ENCODE measurements around the gene CRYBG1. TPM values are rescaled to one million over a fixed set of nuclear protein-coding genes. Genes with fewer than 3 reads are reported as not detected.

Gene CRYBG1
- total and polyA plus RNA-seq, 2 of the 4 experiments (the other 2 are of a cell fraction) = 0.38 to 1.1 TPM

- H3K4me2 ChIP-seq (ENCODE audit: low read depth, low read length) = no peak overlapping the region
- no peak overlapping the region for H4K91ac ChIP-seq (ENCODE audit: insufficient read depth, low read depth, low read length)
- no peak overlapping the region for H3K23ac ChIP-seq (ENCODE audit: low read depth, low read length)
- dilution Hi-C loops (cut with HindIII; ENCODE audit: low sequenced_read_pairs, unreplicated experiment) = no loop called here
- no peak overlapping the region for H4K8ac ChIP-seq (ENCODE audit: low read depth in 2 of 2, low read length in 2 of 2)
- ChIA-PET CTCF (no interaction called here), POLR2A (ENCODE audit: unreplicated experiment) (no interaction called here)
- BruUV-seq (replicated peaks) = no TSS peak
- H4K20me1 ChIP-seq (ENCODE audit: insufficient read depth, low read length) = no peaks in the 10 kb centered on the region
- DNase-seq = no peak
- H2BK120ac ChIP-seq (ENCODE audit: low read depth, low read length) = no peak overlapping the region
- H3K9me3 ChIP-seq (ENCODE audit: control insufficient read depth, insufficient read depth, low read length) = no peaks in the 10 kb centered on the region
- no peak overlapping the region for H2BK15ac ChIP-seq (ENCODE audit: low read depth, low read length)
- TF ChIP-seq, protein P1, sequence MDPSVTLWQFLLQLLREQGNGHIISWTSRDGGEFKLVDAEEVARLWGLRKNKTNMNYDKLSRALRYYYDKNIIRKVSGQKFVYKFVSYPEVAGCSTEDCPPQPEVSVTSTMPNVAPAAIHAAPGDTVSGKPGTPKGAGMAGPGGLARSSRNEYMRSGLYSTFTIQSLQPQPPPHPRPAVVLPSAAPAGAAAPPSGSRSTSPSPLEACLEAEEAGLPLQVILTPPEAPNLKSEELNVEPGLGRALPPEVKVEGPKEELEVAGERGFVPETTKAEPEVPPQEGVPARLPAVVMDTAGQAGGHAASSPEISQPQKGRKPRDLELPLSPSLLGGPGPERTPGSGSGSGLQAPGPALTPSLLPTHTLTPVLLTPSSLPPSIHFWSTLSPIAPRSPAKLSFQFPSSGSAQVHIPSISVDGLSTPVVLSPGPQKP (IDR thresholded peaks at IDR 0.05; ENCODE audit: borderline replicate concordance, low read depth, low read length) = no peak
- TF ChIP-seq BHLHE40 (IDR thresholded peaks at IDR 0.05; ENCODE audit: low read depth, low read length) (no peak), CEBPB (IDR thresholded peaks at IDR 0.05; ENCODE audit: low read depth, low read length) (no peak), MXI1 (IDR thresholded peaks at IDR 0.05; ENCODE audit: borderline replicate concordance, low read depth, low read length) (no peak), FOS (IDR thresholded peaks at IDR 0.05; ENCODE audit: low read depth, low read length) (no peak), MAFK (IDR thresholded peaks at IDR 0.05; ENCODE audit: low read depth, low read length) (no peak), RAD21 (IDR thresholded peaks at IDR 0.05; ENCODE audit: low read length) (no peak), RFX5 (IDR thresholded peaks at IDR 0.05; ENCODE audit: low read depth, low read length) (no peak), NFE2L2 (IDR thresholded peaks at IDR 0.05; ENCODE audit: low read depth, low read length) (no peak)
- TF ChIP-seq, protein P2, sequence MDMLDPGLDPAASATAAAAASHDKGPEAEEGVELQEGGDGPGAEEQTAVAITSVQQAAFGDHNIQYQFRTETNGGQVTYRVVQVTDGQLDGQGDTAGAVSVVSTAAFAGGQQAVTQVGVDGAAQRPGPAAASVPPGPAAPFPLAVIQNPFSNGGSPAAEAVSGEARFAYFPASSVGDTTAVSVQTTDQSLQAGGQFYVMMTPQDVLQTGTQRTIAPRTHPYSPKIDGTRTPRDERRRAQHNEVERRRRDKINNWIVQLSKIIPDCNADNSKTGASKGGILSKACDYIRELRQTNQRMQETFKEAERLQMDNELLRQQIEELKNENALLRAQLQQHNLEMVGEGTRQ (IDR thresholded peaks at IDR 0.05; ENCODE audit: low read depth, low read length) = no peak
- peaks cover 16% of the 10 kb centered on the region for H3K27me3 ChIP-seq (ENCODE audit: control insufficient read depth, insufficient read depth, low read length)
- no peak overlapping the region for H3K18ac ChIP-seq (ENCODE audit: low read depth, low read length)
- no peaks in the 10 kb centered on the region for H3K79me1 ChIP-seq (ENCODE audit: low read depth in 1 of 2, low read length in 2 of 2)
- H2BK5ac ChIP-seq (ENCODE audit: low read depth, low read length, poor library complexity, severe bottlenecking) = no peak overlapping the region
- no peak overlapping the region for H3K56ac ChIP-seq (ENCODE audit: extremely low read depth, insufficient read depth, low read length)
- no peak overlapping the region for H3K27ac ChIP-seq (ENCODE audit: insufficient read depth, low read length)
- intact Hi-C loops (cut with micrococcal nuclease) = no loop called here
- H3K4ac ChIP-seq (ENCODE audit: low read depth, low read length) = no peak overlapping the region
- ATAC-seq (ENCODE audit: low read depth) = no peak
- H3K14ac ChIP-seq (replicated peaks; ENCODE audit: low read depth, low read length) = no peak overlapping the region
- H3K36me3 ChIP-seq (ENCODE audit: control insufficient read depth, insufficient read depth, low read length) = no peaks in the 10 kb centered on the region
- no CpG with 5 or more reads among the region's 1 CpG for WGBS, 2 experiments (ENCODE audit: extremely low coverage in 2 of 2, insufficient read length in 1 of 2)
- H4K5ac ChIP-seq (ENCODE audit: low read depth, low read length) = no peak overlapping the region
- H3K4me1 ChIP-seq (ENCODE audit: control insufficient read depth, insufficient read depth, low read length) = no peaks in the 10 kb centered on the region
- no peak overlapping the region for H3K4me3 ChIP-seq (ENCODE audit: insufficient read depth, low read depth, low read length)
- H2AK9ac ChIP-seq (replicated peaks; ENCODE audit: low read depth, low read length, poor library complexity) = no peak overlapping the region
- H3K9ac ChIP-seq (ENCODE audit: low read depth, low read length) = no peak overlapping the region
- no peak overlapping the region for H2AK5ac ChIP-seq (ENCODE audit: low read depth, low read length)
- in situ Hi-C loops (cut with MboI; ENCODE audit: low sequenced_read_pairs) = no loop called here
- H3K9me1 ChIP-seq (ENCODE audit: insufficient read depth, low read length) = peaks cover 4% of the 10 kb centered on the region; the same call in 1 of the 2 replicates
- H2AFZ ChIP-seq (replicated peaks; ENCODE audit: low read length, poor library complexity) = no peak overlapping the region
- H2BK20ac ChIP-seq (ENCODE audit: low read depth, low read length) = no peak overlapping the region
These were observed 129.5 kb downstream of the CRYBG1 start for GRCh38 chr6:106490030-106490429.

Measured in IMR-90 (cell line).